KMS-11 (cell line): ENCODE measurements around the gene MYH9.
A peak's percentile ranks its signal among the peaks of the same experiment; 100 is the strongest.
"Not testable (repeated sequence)": the region's sequence is repeated elsewhere in the genome, so short reads cannot be mapped to it uniquely, and the experiment has no call there.

Source experiments
- H2AFZ ChIP-seq: fragments of 200-600 bp; sonication (generic); 2 replicates; pipeline ENCODE4 v1.6.1; 2016; ENCODE audit warnings: antibody characterized with exemption, mixed run types, low read depth
- H3K27ac ChIP-seq: fragments of 200-600 bp; sonication (generic); 2 replicates; pipeline ENCODE4 v1.6.1; 2016; ENCODE audit warnings: mild to moderate bottlenecking, mixed run types
- H3K27me3 ChIP-seq: fragments of 200-600 bp; sonication (generic); 2 replicates; pipeline ENCODE4 v1.6.1; 2017; ENCODE audit warnings: mild to moderate bottlenecking, low read depth, mixed run types, moderate library complexity; ENCODE audit not compliant: insufficient read depth
- H3K36me3 ChIP-seq: fragments of 200-600 bp; sonication (generic); 2 replicates; pipeline ENCODE4 v1.6.1; 2017; ENCODE audit warnings: mild to moderate bottlenecking, mixed run types; ENCODE audit not compliant: insufficient read depth
- H3K4me1 ChIP-seq: fragments of 200-600 bp; sonication (generic); 2 replicates; pipeline ENCODE4 v1.6.1; 2016; ENCODE audit warnings: mild to moderate bottlenecking, low read depth, mixed run types; ENCODE audit not compliant: poor library complexity, severe bottlenecking
- H3K4me2 ChIP-seq: fragments of 200-600 bp; sonication (generic); 2 replicates; pipeline ENCODE4 v1.7.0; 2016; ENCODE audit warnings: mild to moderate bottlenecking, mixed run types
- H3K4me3 ChIP-seq: fragments of 200-600 bp; sonication (generic); IDR thresholded peaks from 2 replicates; pipeline ENCODE4 v1.6.1; 2017; ENCODE audit warnings: low read depth, low read length, mixed read lengths; ENCODE audit not compliant: insufficient read depth
- H3K79me2 ChIP-seq: fragments of 200-600 bp; sonication (generic); 2 replicates; pipeline ENCODE4 v1.6.1; 2016; ENCODE audit warnings: low read depth, mixed run types; ENCODE audit not compliant: insufficient read depth
- H3K9ac ChIP-seq: fragments of 200-600 bp; sonication (generic); 2 replicates; pipeline ENCODE4 v1.6.1; 2016; ENCODE audit warnings: mild to moderate bottlenecking, mixed run types
- H4K20me1 ChIP-seq: fragments of 200-600 bp; sonication (generic); 2 replicates; pipeline ENCODE4 v1.6.1; 2016; ENCODE audit warnings: mild to moderate bottlenecking, mixed run types; ENCODE audit not compliant: insufficient read depth
- TF ChIP-seq, protein P1 (sequence below): fragments of 200-600 bp; sonication (generic); conservative IDR thresholded peaks from 2 replicates; pipeline ENCODE4 v1.6.1; 2017; ENCODE audit warnings: low read depth, mild to moderate bottlenecking, antibody characterized with exemption, low read length, moderate library complexity, mixed read lengths

The MYH9 gene

DNA sequence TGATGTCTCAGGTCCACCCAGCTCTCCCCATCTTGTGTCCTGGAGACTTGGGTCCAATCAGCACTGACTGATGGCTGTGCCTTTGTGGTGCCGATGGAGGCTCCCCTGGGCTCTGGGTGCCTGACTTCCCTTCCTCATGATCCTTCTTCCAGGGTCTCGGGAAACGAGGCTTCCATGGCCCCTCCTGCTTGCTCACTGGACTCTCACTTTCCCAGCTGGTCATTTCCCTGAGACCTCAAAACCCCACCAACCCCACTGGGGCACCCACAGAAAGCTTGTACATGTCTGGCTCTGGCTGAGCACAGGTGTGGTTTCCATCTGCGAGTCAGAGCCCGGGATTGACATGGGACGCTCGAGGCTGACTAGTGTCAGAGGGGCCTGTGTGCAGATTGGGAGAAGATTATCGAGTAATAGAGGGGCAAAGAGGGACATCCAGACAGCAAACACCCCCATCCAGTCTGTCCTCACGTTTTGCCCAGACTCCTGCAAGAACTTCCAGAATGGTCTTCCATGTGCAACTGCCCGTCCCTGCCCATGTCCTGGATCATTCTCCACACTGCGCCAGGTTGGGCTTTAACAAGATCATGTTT, 119.8 kb downstream of the MYH9 start:
- Histone ChIP-seq H3K79me2 (no peaks in the 10 kb centered on the region), H3K4me1 (no peaks in the 10 kb centered on the region), H3K27ac (no peak overlapping the region), H3K4me3 (no peak overlapping the region), H2AFZ (no peak overlapping the region), H3K36me3 (no peaks in the 10 kb centered on the region), H3K27me3 (no peaks in the 10 kb centered on the region), H3K9ac (no peak overlapping the region), H3K4me2 (no peak overlapping the region), H4K20me1 (no peaks in the 10 kb centered on the region)
- TF ChIP-seq, protein P1, sequence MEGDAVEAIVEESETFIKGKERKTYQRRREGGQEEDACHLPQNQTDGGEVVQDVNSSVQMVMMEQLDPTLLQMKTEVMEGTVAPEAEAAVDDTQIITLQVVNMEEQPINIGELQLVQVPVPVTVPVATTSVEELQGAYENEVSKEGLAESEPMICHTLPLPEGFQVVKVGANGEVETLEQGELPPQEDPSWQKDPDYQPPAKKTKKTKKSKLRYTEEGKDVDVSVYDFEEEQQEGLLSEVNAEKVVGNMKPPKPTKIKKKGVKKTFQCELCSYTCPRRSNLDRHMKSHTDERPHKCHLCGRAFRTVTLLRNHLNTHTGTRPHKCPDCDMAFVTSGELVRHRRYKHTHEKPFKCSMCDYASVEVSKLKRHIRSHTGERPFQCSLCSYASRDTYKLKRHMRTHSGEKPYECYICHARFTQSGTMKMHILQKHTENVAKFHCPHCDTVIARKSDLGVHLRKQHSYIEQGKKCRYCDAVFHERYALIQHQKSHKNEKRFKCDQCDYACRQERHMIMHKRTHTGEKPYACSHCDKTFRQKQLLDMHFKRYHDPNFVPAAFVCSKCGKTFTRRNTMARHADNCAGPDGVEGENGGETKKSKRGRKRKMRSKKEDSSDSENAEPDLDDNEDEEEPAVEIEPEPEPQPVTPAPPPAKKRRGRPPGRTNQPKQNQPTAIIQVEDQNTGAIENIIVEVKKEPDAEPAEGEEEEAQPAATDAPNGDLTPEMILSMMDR = no peak

DNA sequence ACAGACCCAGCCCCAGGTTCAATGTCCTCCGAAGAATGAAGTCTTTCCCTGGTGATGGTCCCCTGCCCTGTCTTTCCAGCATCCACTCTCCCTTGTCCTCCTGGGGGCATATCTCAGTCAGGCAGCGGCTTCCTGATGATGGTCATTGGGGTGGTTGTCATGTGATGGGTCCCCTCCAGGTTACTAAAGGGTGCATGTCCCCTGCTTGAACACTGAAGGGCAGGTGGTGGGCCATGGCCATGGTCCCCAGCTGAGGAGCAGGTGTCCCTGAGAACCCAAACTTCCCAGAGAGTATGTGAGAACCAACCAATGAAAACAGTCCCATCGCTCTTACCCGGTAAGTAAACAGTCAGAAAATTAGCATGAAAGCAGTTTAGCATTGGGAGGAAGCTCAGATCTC, 120.7 kb downstream of the MYH9 start:
- H3K79me2 ChIP-seq = no peaks in the 10 kb centered on the region
- H3K4me3 ChIP-seq = no peak overlapping the region
- no peaks in the 10 kb centered on the region for H4K20me1 ChIP-seq
- H2AFZ ChIP-seq = no peak overlapping the region
- no peak overlapping the region for H3K4me2 ChIP-seq
- peaks cover 2% of the 10 kb centered on the region for H3K4me1 ChIP-seq
- TF ChIP-seq, protein P1 = no peak
- no peaks in the 10 kb centered on the region for H3K36me3 ChIP-seq
- H3K9ac ChIP-seq = no peak overlapping the region
- H3K27me3 ChIP-seq = no peaks in the 10 kb centered on the region
- H3K27ac ChIP-seq = no peak overlapping the region

DNA sequence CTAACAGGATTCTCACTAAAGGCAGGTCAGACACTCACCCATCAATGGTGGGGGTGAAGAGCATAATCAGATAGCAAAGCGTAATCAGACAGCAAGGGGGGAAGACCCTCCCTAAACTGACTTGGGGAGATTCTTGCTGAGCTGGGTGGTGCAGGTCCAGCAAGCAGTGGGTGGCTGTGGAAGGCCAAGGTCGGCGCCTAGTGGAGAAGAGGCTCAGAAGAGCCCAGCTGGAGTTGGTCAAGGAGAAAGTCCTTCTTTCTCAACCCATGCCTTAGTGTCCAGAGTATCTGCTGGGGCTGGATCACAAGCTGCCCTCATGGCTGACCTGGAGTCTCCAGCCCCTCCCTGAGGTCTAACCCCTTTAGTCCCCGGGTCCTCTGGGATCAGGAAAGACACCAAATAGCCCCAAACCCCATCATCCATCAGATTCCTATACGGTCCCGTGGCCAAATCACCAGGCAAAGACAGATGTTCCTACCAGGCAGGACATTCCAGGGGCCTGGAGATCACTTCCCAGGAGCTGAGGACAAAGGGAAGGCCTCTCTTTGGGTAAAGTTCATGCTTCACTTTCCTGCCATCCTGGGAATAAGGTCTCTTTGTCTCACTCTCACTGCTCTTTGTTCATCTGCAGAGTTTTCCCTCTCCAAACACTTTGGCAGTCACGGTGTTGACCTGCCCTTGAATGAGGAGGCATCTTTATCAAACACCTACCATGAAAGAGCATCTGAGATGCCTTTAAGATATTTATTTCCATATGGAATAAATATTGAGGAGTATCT, 123.7 kb downstream of the MYH9 start:
- H4K20me1 ChIP-seq, H3K36me3 ChIP-seq, H3K4me3 ChIP-seq, H3K9ac ChIP-seq, H3K27ac ChIP-seq, H2AFZ ChIP-seq, H3K79me2 ChIP-seq, H3K27me3 ChIP-seq, H3K4me2 ChIP-seq: not testable (repeated sequence)
- H3K4me1 ChIP-seq = peaks cover 31% of the 10 kb centered on the region

DNA sequence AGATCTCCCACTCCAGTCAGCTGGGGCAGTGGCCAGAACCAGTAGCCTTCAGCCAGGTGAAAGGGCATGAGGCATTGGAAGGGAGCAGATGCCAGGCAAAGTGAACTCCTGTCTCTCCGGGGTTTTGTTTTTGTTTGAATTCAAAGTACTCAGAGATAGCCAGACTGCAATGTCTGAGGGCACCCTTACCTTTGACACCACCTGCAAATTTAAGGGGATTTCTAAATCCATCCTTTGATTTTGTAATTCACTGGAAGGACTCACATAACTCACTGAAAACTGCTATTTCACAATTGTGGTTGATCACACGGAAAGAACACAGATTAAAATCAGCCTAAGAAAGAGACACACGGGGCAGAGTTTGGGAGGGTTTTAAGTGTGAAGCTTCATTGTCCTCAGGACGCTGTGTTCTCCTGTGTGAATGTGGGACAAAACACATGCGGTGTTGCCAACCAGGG, 124.5 kb downstream of the MYH9 start:
- H3K79me2 ChIP-seq, H3K9ac ChIP-seq, H4K20me1 ChIP-seq, H2AFZ ChIP-seq, H3K4me3 ChIP-seq, H3K27me3 ChIP-seq, H3K36me3 ChIP-seq, H3K27ac ChIP-seq, H3K4me2 ChIP-seq: not testable (repeated sequence)
- peaks cover 37% of the 10 kb centered on the region for H3K4me1 ChIP-seq

DNA sequence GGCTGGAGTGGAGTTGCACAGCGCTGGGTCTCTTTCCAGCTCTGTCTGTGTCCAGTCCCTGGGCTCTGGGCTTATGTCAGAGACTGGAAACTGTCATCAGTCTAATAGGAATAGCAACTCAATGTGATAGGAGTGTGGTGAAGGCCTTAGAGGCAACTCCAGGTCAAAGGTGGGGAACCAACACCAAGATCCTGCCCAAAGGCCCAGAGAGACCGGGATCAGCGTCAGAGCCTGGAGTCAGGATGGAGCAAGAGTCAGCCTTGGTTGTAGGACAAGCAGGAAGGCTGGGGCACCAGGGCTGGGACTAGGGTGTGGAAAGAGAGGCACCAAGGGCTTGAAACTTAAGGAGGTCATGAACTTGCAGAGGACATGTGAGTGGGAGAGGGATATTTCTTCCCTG, 125.5 kb downstream of the MYH9 start:
- H3K4me2 ChIP-seq, H2AFZ ChIP-seq, H3K36me3 ChIP-seq, H4K20me1 ChIP-seq, H3K27ac ChIP-seq, H3K79me2 ChIP-seq, H3K4me3 ChIP-seq, H3K9ac ChIP-seq, H3K27me3 ChIP-seq: not testable (repeated sequence)
- peaks cover 46% of the 10 kb centered on the region for H3K4me1 ChIP-seq

DNA sequence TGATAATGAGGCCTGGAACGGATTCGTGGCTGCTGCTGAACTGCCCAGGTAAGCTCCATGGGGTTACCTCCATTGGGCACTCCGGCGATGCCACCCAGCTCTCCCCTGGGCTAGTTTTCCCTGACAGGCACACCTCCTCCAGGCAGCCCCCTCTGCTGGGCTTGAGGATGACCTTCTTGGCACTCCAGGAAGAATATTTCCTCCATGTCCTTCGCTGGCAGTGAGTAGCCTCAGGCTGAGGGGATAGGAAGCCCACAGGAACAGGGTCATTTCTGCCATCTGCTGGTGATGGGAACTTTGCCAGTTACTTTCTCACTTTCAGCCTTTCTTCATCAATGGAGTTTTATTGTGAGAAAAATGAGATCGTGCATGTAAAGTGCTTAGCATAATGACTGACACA, 126.1 kb downstream of the MYH9 start:
- not testable (repeated sequence) for H3K27ac ChIP-seq, H3K9ac ChIP-seq, H4K20me1 ChIP-seq, H3K4me3 ChIP-seq, H3K27me3 ChIP-seq, H2AFZ ChIP-seq, H3K36me3 ChIP-seq, H3K79me2 ChIP-seq
- peaks cover 53% of the 10 kb centered on the region for H3K4me1 ChIP-seq
- 0 out of 2 replicates have a peak overlapping the region, but pooled peaks have one; percentile 3 for H3K4me2 ChIP-seq
